HCT116 (cell line): ENCODE measurements around the gene SENP8. TPM values are rescaled to one million over a fixed set of nuclear protein-coding genes. Genes with fewer than 3 reads are reported as not detected.

ENCODE experiments used
- ATAC-seq: fragments of 200-7000 bp; cut with Tn5 transposase; 2 replicates; pipeline ENCODE4 v1.9.1; 2020; ENCODE audit warnings: mild to moderate bottlenecking, moderate library complexity
- BruUV-seq: library from RNA; stranded (reverse); fragments of 400-500 nt; replicated peaks from 2 replicates; lab custom pipeline; 2021; lab: Mats Ljungman, UMichigan
- CTCF ChIA-PET: fragments of 300-600 bp; sonication (Branson Sonifier 250); formaldehyde crosslinking; loops from one replicate; lab custom pipeline; 2021; ENCODE audit warnings: antibody characterized with exemption; lab: Charles Lee
- POLR2A ChIA-PET: fragments of 300-600, 350-600 bp; sonication (Branson Sonifier 250); formaldehyde crosslinking; loops from one replicate; lab custom pipeline; 2021; ENCODE audit warnings: antibody characterized with exemption; lab: Charles Lee
- RAD21 ChIA-PET, 2 experiments: fragments of 300-600 bp; sonication (Branson Sonifier 250); formaldehyde crosslinking; loops; one replicate each; lab custom pipeline; 2023; ENCODE audit warnings: low total read pairs in 2 of 2; ENCODE audit not compliant: uncharacterized antibody in 2 of 2, unreplicated experiment in 2 of 2, low non-redundant PET in 1 of 2; lab: Charles Lee
- DNase-seq: peaks from one replicate; pipeline ENCODE4 v3.0.0-alpha.2; 2010; ENCODE audit warnings: low read depth, low spot score
- H2AFZ ChIP-seq: fragments of 200-600 bp; shearing (Covaris generic), sonication (generic); 2 replicates; pipeline ENCODE4 v1.6.1; 2017; ENCODE audit warnings: low read depth, mixed run types, mixed read lengths, antibody characterized with exemption, low read length; ENCODE audit not compliant: poor library complexity, severe bottlenecking
- H3K27ac ChIP-seq: 2 replicates; pipeline ENCODE4 v1.5.1; 2012; ENCODE audit warnings: low read depth, low read length
- H3K27me3 ChIP-seq: fragments of 200-600 bp; sonication (generic); 2 replicates; pipeline ENCODE4 v1.6.1; 2016; ENCODE audit warnings: mixed run types, low read length, mixed read lengths; ENCODE audit not compliant: insufficient read depth
- H3K36me3 ChIP-seq, 2 experiments: fragments of 200-500 bp in 1 of 2; fragments of 200-600 bp in 1 of 2; sonication (Bioruptor generic) in 1 of 2; sonication (generic) in 1 of 2; 2 replicates each; pipeline versions ENCODE4 v1.5.1 to v1.6.1; 2014 to 2016; ENCODE audit warnings: low read length in 2 of 2, inconsistent platforms in 1 of 2, mixed read lengths in 1 of 2, mixed run types in 1 of 2; ENCODE audit not compliant: insufficient read depth in 2 of 2, control insufficient read depth in 1 of 2
- H3K4me1 ChIP-seq, 2 experiments: fragments of 200-600 bp in 1 of 2; sonication (generic) in 1 of 2; 2 replicates each; pipeline versions ENCODE4 v1.5.1 to v1.6.1; 2012 to 2017; ENCODE audit warnings: low read length in 2 of 2, inconsistent platforms in 1 of 2, mild to moderate bottlenecking in 1 of 2, mixed read lengths in 1 of 2, mixed run types in 1 of 2, moderate library complexity in 1 of 2; ENCODE audit not compliant: insufficient read depth in 2 of 2, control insufficient read depth in 1 of 2
- H3K4me2 ChIP-seq: fragments of 200-600 bp; sonication (generic); 2 replicates; pipeline ENCODE4 v1.6.1; 2017; ENCODE audit warnings: mixed run types, low read length, mixed read lengths
- H3K4me3 ChIP-seq, 2 experiments: fragments of 200-600 bp in 1 of 2; sonication (generic) in 1 of 2; replicated peaks in 1 of 2; 2 replicates each; pipeline ENCODE4 v1.5.1; 2011 to 2016; ENCODE audit warnings: low read length in 2 of 2, control low read depth in 1 of 2, low read depth in 1 of 2, mild to moderate bottlenecking in 1 of 2, mixed read lengths in 1 of 2, mixed run types in 1 of 2
- H3K79me2 ChIP-seq: fragments of 200-600 bp; sonication (generic); 2 replicates; pipeline ENCODE4 v1.6.1; 2017; ENCODE audit warnings: mild to moderate bottlenecking, mixed run types, low read length, moderate library complexity, mixed read lengths; ENCODE audit not compliant: insufficient read depth
- H3K9ac ChIP-seq: fragments of 200-600 bp; sonication (generic); 2 replicates; pipeline ENCODE4 v1.6.1; 2016; ENCODE audit warnings: low read length, mixed read lengths
- H3K9me2 ChIP-seq: fragments of 200-600 bp; sonication (generic), shearing (Covaris generic); 2 replicates; pipeline ENCODE4 v1.6.1; 2017; ENCODE audit warnings: mixed run types, mild to moderate bottlenecking, moderate library complexity; ENCODE audit not compliant: insufficient read depth
- H3K9me3 ChIP-seq, 2 experiments: fragments of 200-500 bp in 1 of 2; fragments of 200-600 bp in 1 of 2; sonication (Bioruptor generic) in 1 of 2; sonication (generic) in 1 of 2; 2 replicates each; pipeline ENCODE4 v1.6.1; 2014 to 2017; ENCODE audit warnings: low read length in 2 of 2, mixed read lengths in 2 of 2, inconsistent platforms in 1 of 2, low read depth in 1 of 2, mild to moderate bottlenecking in 1 of 2, mixed run types in 1 of 2, moderate library complexity in 1 of 2; ENCODE audit not compliant: control insufficient read depth in 1 of 2, insufficient read depth in 1 of 2
- H4K20me1 ChIP-seq: fragments of 200-600 bp; sonication (generic), shearing (Covaris generic); 2 replicates; pipeline ENCODE4 v1.6.1; 2017; ENCODE audit warnings: mixed run types, mild to moderate bottlenecking, moderate library complexity; ENCODE audit not compliant: insufficient read depth
- CBX3 ChIP-seq: IDR thresholded peaks from 2 replicates; pipeline ENCODE4 v1.6.1; 2012; ENCODE audit warnings: low read depth
- CEBPB ChIP-seq: IDR thresholded peaks from 2 replicates; pipeline ENCODE4 v1.6.1; 2012; ENCODE audit warnings: low read depth
- EGR1 ChIP-seq: IDR thresholded peaks from 2 replicates; pipeline ENCODE4 v1.6.1; 2012; ENCODE audit warnings: low read depth
- ELF1 ChIP-seq: IDR thresholded peaks from 2 replicates; pipeline ENCODE4 v1.6.1; 2012; ENCODE audit warnings: low read depth, borderline replicate concordance
- EZH2 ChIP-seq: fragments of 200-600 bp; sonication (generic); IDR thresholded peaks from 2 replicates; pipeline ENCODE4 v1.6.1; 2017; ENCODE audit warnings: antibody characterized with exemption, mixed run types
- EZH2phosphoT487 ChIP-seq: fragments of 200-600 bp; IDR thresholded peaks from 2 replicates; pipeline ENCODE4 v1.6.1; 2018; ENCODE audit warnings: antibody characterized with exemption, borderline replicate concordance
- FOSL1 ChIP-seq: IDR thresholded peaks from 2 replicates; pipeline ENCODE4 v1.6.1; 2012; ENCODE audit warnings: low read depth
- JUND ChIP-seq: IDR thresholded peaks from 2 replicates; pipeline ENCODE4 v1.6.1; 2012
- POLR2A ChIP-seq: IDR thresholded peaks from 2 replicates; pipeline ENCODE4 v1.7.0; 2011; ENCODE audit warnings: borderline replicate concordance; ENCODE audit not compliant: insufficient read depth, insufficient read length; ENCODE audit errors: extremely low read depth
- POLR2AphosphoS5 ChIP-seq: IDR thresholded peaks from 2 replicates; pipeline ENCODE4 v1.6.1; 2011; ENCODE audit warnings: mild to moderate bottlenecking, low read depth, low read length, moderate library complexity
- SIN3A ChIP-seq: IDR thresholded peaks from 2 replicates; pipeline ENCODE4 v1.6.1; 2012; ENCODE audit warnings: low read depth
- SP1 ChIP-seq: IDR thresholded peaks from 2 replicates; pipeline ENCODE4 v1.6.1; 2012; ENCODE audit warnings: low read depth
- SRF ChIP-seq: IDR thresholded peaks from 2 replicates; pipeline ENCODE4 v1.6.1; 2012; ENCODE audit warnings: low read depth
- TCF7L2 ChIP-seq: IDR thresholded peaks from 2 replicates; pipeline ENCODE4 v1.7.0; 2011; ENCODE audit warnings: borderline replicate concordance, inconsistent platforms; ENCODE audit not compliant: insufficient read depth, insufficient read length; ENCODE audit errors: extremely low read depth
- YY1 ChIP-seq: IDR thresholded peaks from 2 replicates; pipeline ENCODE4 v1.6.1; 2011; ENCODE audit warnings: low read length, low read depth, moderate library complexity, mild to moderate bottlenecking; ENCODE audit not compliant: insufficient replicate concordance; ENCODE audit errors: extremely low read depth
- ZNF274 ChIP-seq: fragments of 200-500 bp; sonication (Bioruptor generic); IDR thresholded peaks from 2 replicates; pipeline ENCODE4 v1.6.1; 2014; ENCODE audit warnings: mild to moderate bottlenecking, low read depth, low read length, inconsistent platforms
- intact Hi-C: fragments of 100-400 bp; cut with micrococcal nuclease; formaldehyde crosslinking; loops from 2 replicates; pipeline ENCODE4 v1.10.0; 2022
- total RNA-seq: library from RNA; stranded (reverse); gene quantifications from one replicate; pipeline ENCODE4 v1.2.1, GENCODE V29; 2021; ENCODE audit not compliant: unreplicated experiment
- TF ChIP-seq, protein P1 (sequence below): IDR thresholded peaks from 2 replicates; pipeline ENCODE4 v1.6.1; 2011; ENCODE audit warnings: mild to moderate bottlenecking, low read length, moderate library complexity; ENCODE audit not compliant: insufficient replicate concordance; ENCODE audit errors: extremely low read depth
- TF ChIP-seq, protein P2 (sequence below): IDR thresholded peaks from 2 replicates; pipeline ENCODE4 v1.6.1; 2012
- TF ChIP-seq, protein P3 (sequence below): IDR thresholded peaks from 2 replicates; pipeline ENCODE4 v1.6.1; 2012

The SENP8 gene
- total RNA-seq, 1 experiment from 2014 or later: 3.8 TPM

DNA sequence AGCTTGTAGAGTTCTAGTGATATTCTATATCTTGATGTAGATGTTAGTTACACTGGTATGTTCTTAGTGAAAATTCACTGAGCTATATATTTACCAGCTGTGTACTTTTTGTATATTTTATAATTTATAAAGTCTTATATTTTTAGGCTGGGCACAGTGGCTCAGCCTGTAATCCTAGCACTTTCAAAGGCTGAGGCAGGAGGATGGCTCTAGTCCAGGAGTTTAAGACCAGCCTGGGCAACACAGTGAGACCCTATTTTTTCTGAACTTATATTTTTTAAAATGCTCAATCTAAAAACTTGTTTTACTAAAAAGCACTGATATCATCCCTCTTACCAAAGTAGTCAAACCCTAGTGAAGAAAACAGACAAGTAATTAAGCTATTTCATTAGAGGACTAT lies 5.4 kb upstream of the SENP8 start:
- Histone ChIP-seq H3K9me2 (no peaks in the 10 kb centered on the region), H3K79me2 (peaks cover 55% of the 10 kb centered on the region), H3K4me1 (peaks cover 4 to 9% of the 10 kb centered on the region in 2 experiments; a peak in 2 of 4 replicates), H3K27me3 (no peaks in the 10 kb centered on the region), H3K9ac (no peak overlapping the region), H3K27ac (no peak overlapping the region), H3K4me3 (no peak overlapping the region), H2AFZ (no peak overlapping the region), H4K20me1 (no peaks in the 10 kb centered on the region), H3K4me2 (no peak overlapping the region), H3K36me3 (no peaks in the 10 kb centered on the region), H3K9me3 (no peaks in the 10 kb centered on the region)
- ChIA-PET POLR2A (no interaction called here), CTCF (no interaction called here), RAD21 (no interaction called here)
- ATAC-seq (no peak), DNase-seq (no peak)
- intact Hi-C loops: no loop called here
- TF ChIP-seq YY1 (no peak), FOSL1 (no peak), CBX3 (no peak), ZNF274 (no peak), POLR2A (no peak), TCF7L2 (no peak), CEBPB (no peak), EZH2 (no peak), EZH2phosphoT487 (no peak), EGR1 (no peak), SIN3A (no peak), SRF (no peak), POLR2AphosphoS5 (no peak), SP1 (no peak), JUND (no peak), ELF1 (no peak)
- TF ChIP-seq, protein P1, sequence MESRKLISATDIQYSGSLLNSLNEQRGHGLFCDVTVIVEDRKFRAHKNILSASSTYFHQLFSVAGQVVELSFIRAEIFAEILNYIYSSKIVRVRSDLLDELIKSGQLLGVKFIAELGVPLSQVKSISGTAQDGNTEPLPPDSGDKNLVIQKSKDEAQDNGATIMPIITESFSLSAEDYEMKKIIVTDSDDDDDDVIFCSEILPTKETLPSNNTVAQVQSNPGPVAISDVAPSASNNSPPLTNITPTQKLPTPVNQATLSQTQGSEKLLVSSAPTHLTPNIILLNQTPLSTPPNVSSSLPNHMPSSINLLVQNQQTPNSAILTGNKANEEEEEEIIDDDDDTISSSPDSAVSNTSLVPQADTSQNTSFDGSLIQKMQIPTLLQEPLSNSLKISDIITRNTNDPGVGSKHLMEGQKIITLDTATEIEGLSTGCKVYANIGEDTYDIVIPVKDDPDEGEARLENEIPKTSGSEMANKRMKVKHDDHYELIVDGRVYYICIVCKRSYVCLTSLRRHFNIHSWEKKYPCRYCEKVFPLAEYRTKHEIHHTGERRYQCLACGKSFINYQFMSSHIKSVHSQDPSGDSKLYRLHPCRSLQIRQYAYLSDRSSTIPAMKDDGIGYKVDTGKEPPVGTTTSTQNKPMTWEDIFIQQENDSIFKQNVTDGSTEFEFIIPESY: no peak
- TF ChIP-seq, protein P2, sequence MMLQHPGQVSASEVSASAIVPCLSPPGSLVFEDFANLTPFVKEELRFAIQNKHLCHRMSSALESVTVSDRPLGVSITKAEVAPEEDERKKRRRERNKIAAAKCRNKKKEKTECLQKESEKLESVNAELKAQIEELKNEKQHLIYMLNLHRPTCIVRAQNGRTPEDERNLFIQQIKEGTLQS: no peak
- TF ChIP-seq, protein P3, sequence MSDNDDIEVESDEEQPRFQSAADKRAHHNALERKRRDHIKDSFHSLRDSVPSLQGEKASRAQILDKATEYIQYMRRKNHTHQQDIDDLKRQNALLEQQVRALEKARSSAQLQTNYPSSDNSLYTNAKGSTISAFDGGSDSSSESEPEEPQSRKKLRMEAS: no peak
- no TSS peak for BruUV-seq
